Duodenal mucosa (tissue), 2 donors: ENCODE results near the gene SKAP1.
"Not testable (repeated sequence)": the region's sequence is repeated elsewhere in the genome, so short reads cannot be mapped to it uniquely, and the experiment has no call there.

Experiments used
- H3K27ac ChIP-seq: one replicate; pipeline ENCODE4 v1.7.0; 2013; ENCODE audit warnings: low read depth, low read length
- H3K27me3 ChIP-seq, 2 donors: one replicate each; pipeline ENCODE4 v1.7.0; 2013; ENCODE audit warnings: low read length in 2 of 2, control low read depth in 1 of 2; ENCODE audit not compliant: insufficient read depth in 2 of 2, control insufficient read depth in 1 of 2
- H3K36me3 ChIP-seq, 2 donors: one replicate each; pipeline ENCODE4 v1.7.0; 2013; ENCODE audit warnings: low read length in 2 of 2, control low read depth in 1 of 2; ENCODE audit not compliant: insufficient read depth in 2 of 2, control insufficient read depth in 1 of 2
- H3K4me1 ChIP-seq, 2 donors: one replicate each; pipeline ENCODE4 v1.7.0; 2013; ENCODE audit warnings: low read length in 2 of 2, control low read depth in 1 of 2; ENCODE audit not compliant: insufficient read depth in 2 of 2, control insufficient read depth in 1 of 2
- H3K4me3 ChIP-seq, 2 donors: one replicate each; pipeline ENCODE4 v1.7.0; 2013; ENCODE audit warnings: low read length in 2 of 2, low read depth in 1 of 2
- H3K9ac ChIP-seq, 2 donors: one replicate each; pipeline ENCODE4 v1.7.0; 2013; ENCODE audit warnings: low read length in 2 of 2, low read depth in 1 of 2
- H3K9me3 ChIP-seq, 2 donors: one replicate each; pipeline ENCODE4 v1.7.0; 2013; ENCODE audit warnings: low read length in 2 of 2, control low read depth in 1 of 2; ENCODE audit not compliant: control insufficient read depth in 1 of 2

The SKAP1 gene

GRCh38 chr17:48294806-48295361 lies 135.1 kb downstream of the SKAP1 start:
- Histone ChIP-seq H3K4me1 (no peaks in the 10 kb centered on the region), H3K27ac (no peak overlapping the region), H3K36me3 (no peaks in the 10 kb centered on the region), H3K4me3 (peak overlapping the region in 1 of 2 donors; percentile 32), H3K9me3 (no peaks in the 10 kb centered on the region), H3K27me3 (peaks cover 16 to 29% of the 10 kb centered on the region in 2 donors), H3K9ac (no peak overlapping the region)

- Histone ChIP-seq H3K27ac (no peak overlapping the region), H3K4me1 (no peaks in the 10 kb centered on the region)
These were observed 135.8 kb downstream of the SKAP1 start for GRCh38 chr17:48294020-48294805.

GRCh38 chr17:48293319-48294019 lies 136.5 kb downstream of the SKAP1 start:
- Histone ChIP-seq H3K9ac (no peak overlapping the region), H3K36me3 (no peaks in the 10 kb centered on the region), H3K27me3 (peaks cover 16 to 26% of the 10 kb centered on the region in 2 donors), H3K27ac (no peak overlapping the region), H3K4me3 (no peak overlapping the region), H3K4me1 (no peaks in the 10 kb centered on the region), H3K9me3 (no peaks in the 10 kb centered on the region)

More at GRCh38 chr17:48294020-48294805, 135.8 kb downstream of the SKAP1 start:
- Histone ChIP-seq H3K9me3 (no peaks in the 10 kb centered on the region), H3K4me3 (no peak overlapping the region), H3K36me3 (no peaks in the 10 kb centered on the region), H3K27me3 (peaks cover 16 to 29% of the 10 kb centered on the region in 2 donors), H3K9ac (no peak overlapping the region)

GRCh38 chr17:48290378-48290777 lies 139.6 kb downstream of the SKAP1 start:
- Histone ChIP-seq H3K27ac (no peak overlapping the region), H3K36me3 (no peaks in the 10 kb centered on the region), H3K4me1 (no peaks in the 10 kb centered on the region), H3K9me3 (no peaks in the 10 kb centered on the region), H3K27me3 (peaks cover 16 to 26% of the 10 kb centered on the region in 2 donors), H3K9ac (no peak overlapping the region), H3K4me3 (no peak overlapping the region)

GRCh38 chr17:48286917-48287316 lies 143.1 kb downstream of the SKAP1 start:
- not testable (repeated sequence) for H3K9ac ChIP-seq, H3K36me3 ChIP-seq, H3K9me3 ChIP-seq, H3K4me1 ChIP-seq, H3K27ac ChIP-seq, H3K4me3 ChIP-seq
- peaks cover 0 to 11% of the 10 kb centered on the region in 2 donors for H3K27me3 ChIP-seq

GRCh38 chr17:48285614-48286013 lies 144.4 kb downstream of the SKAP1 start:
- Histone ChIP-seq H3K36me3 (no peaks in the 10 kb centered on the region), H3K27me3 (no peaks in the 10 kb centered on the region), H3K9me3 (no peaks in the 10 kb centered on the region), H3K27ac (no peak overlapping the region), H3K4me3 (no peak overlapping the region), H3K9ac (no peak overlapping the region), H3K4me1 (no peaks in the 10 kb centered on the region)

- Histone ChIP-seq H3K9ac (no peak overlapping the region), H3K27ac (no peak overlapping the region), H3K27me3 (no peaks in the 10 kb centered on the region), H3K9me3 (no peaks in the 10 kb centered on the region), H3K4me1 (peaks cover 0 to 5% of the 10 kb centered on the region in 2 donors), H3K4me3 (no peak overlapping the region), H3K36me3 (no peaks in the 10 kb centered on the region)
These were observed 146.1 kb downstream of the SKAP1 start for GRCh38 chr17:48283907-48284306.

- H3K4me1 ChIP-seq: peaks cover 0 to 8% of the 10 kb centered on the region in 2 donors
- H3K27me3 ChIP-seq: no peaks in the 10 kb centered on the region
- no peak overlapping the region for H3K9ac ChIP-seq
- no peaks in the 10 kb centered on the region for H3K9me3 ChIP-seq
- H3K36me3 ChIP-seq: no peaks in the 10 kb centered on the region
- H3K27ac ChIP-seq: no peak overlapping the region
- no peak overlapping the region for H3K4me3 ChIP-seq
These were observed 146.6 kb downstream of the SKAP1 start for GRCh38 chr17:48283411-48283810.

- Histone ChIP-seq H3K4me1 (peaks cover 0 to 8% of the 10 kb centered on the region in 2 donors), H3K4me3 (no peak overlapping the region), H3K27me3 (no peaks in the 10 kb centered on the region), H3K9ac (no peak overlapping the region), H3K27ac (no peak overlapping the region), H3K36me3 (no peaks in the 10 kb centered on the region), H3K9me3 (no peaks in the 10 kb centered on the region)
These were observed 147.7 kb downstream of the SKAP1 start for GRCh38 chr17:48282303-48282702.
